Peyer's patch (tissue), 4 donors: ENCODE results near the gene USP37. TPM values are rescaled to one million over a fixed set of nuclear protein-coding genes. Genes with fewer than 3 reads are reported as not detected.
"Not testable (repeated sequence)": the region's sequence is repeated elsewhere in the genome, so short reads cannot be mapped to it uniquely, and the experiment has no call there.

Experiments
- DNase-seq, 3 donors: peaks; one replicate each; pipeline ENCODE4 v3.0.0-alpha.2; 2017 to 2019
- H3K27ac ChIP-seq, 4 donors: fragments of 200-600 bp; sonication (generic); one replicate each; pipeline ENCODE4 v1.5.1; 2016 to 2019
- H3K27me3 ChIP-seq, 2 donors: fragments of 200-600 bp; sonication (generic); one replicate each; pipeline ENCODE4 v1.5.1; 2019
- H3K36me3 ChIP-seq, 3 donors: fragments of 200-600 bp; sonication (generic); one replicate each; pipeline ENCODE4 v1.5.1; 2016 to 2019
- H3K4me1 ChIP-seq, 4 donors: fragments of 200-600 bp; sonication (generic); one replicate each; pipeline ENCODE4 v1.5.1; 2016 to 2019
- H3K4me3 ChIP-seq, 4 donors: fragments of 200-600 bp; sonication (generic); 1 replicate in 3 of 4; 2 replicates in 1 of 4; pipeline ENCODE4 v1.5.1; 2016 to 2019; ENCODE audit warnings: mild to moderate bottlenecking in 1 of 4
- H3K9me3 ChIP-seq, 4 donors: fragments of 200-600 bp; sonication (generic); one replicate each; pipeline ENCODE4 v1.5.1; 2016 to 2019; ENCODE audit warnings: mild to moderate bottlenecking in 1 of 4
- POLR2A ChIP-seq, 2 donors: fragments of 450-650 bp; IDR thresholded peaks; one replicate each; pipeline ENCODE4 v1.5.1; 2017; ENCODE audit warnings: antibody characterized with exemption in 2 of 2, mild to moderate bottlenecking in 2 of 2, moderate library complexity in 2 of 2
- total RNA-seq, 4 donors: library from RNA; depleted of rRNA; stranded (reverse); fragments of >200 nt; gene quantifications; one replicate each; pipeline ENCODE4 v1.1.0, GENCODE V29; 2016
- TF ChIP-seq, protein P1 (sequence below), 6 experiments: fragments of 450-650 bp in 4 of 6; fragments of 200-600 bp in 2 of 6; sonication (generic) in 1 of 6; IDR thresholded peaks; one replicate each; pipeline ENCODE4 v1.5.1; 2017 to 2019; ENCODE audit warnings: antibody characterized with exemption in 6 of 6, mild to moderate bottlenecking in 3 of 6, moderate library complexity in 1 of 6

USP37 gene
- total RNA-seq, 4 donors from 2014 or later: 12.6 to 44.6 (median 21.8) TPM

DNA sequence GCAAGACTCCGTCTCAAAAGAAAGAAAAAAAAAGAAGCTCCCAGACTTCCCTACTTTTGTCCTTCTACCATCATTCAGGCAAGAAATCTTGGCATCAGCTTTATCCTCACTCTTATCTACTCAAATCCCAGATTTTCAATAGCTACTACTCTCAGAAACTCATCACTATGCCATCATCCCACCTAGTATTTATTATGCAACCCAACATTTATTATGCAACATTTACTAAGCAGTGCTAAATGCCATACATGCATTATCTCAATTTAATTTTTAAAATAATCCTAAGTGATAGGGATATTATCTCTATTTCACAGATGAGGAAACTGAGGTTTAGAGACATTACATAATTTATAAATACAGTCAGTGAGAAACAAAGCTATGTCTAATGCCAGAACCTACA is 4.1 kb downstream of the USP37 start:
- Histone ChIP-seq H3K4me1 (peaks cover 0 to 18% (median 3%) of the 10 kb centered on the region in 4 donors), H3K27me3 (no peaks in the 10 kb centered on the region), H3K27ac (no peak overlapping the region)

DNA sequence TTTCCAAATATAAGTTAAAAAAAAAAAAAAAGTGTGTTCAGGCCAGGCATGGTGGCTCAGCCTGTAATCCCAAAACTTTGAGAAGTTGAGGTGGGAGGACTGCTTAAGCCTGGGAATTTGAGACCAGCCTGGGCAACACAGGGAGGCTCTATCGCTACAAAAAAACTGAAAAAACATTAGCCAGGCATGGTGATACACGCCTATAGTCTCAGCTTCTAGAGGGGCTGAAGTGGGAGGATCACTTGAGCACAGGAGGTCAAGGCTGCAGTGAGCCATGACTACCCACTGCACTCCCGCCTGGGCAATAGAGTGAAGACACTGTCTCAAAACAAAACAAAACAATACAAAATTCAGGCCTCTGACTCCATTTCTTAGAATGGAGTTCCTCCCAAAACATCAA is 9.2 kb downstream of the USP37 start:
- H3K4me1 ChIP-seq: no peaks in the 10 kb centered on the region
- H3K9me3 ChIP-seq: no peaks in the 10 kb centered on the region
- no peak overlapping the region for H3K4me3 ChIP-seq
- no peak for TF ChIP-seq POLR2A (IDR thresholded peaks at IDR 0.05)
- TF ChIP-seq, protein P1, sequence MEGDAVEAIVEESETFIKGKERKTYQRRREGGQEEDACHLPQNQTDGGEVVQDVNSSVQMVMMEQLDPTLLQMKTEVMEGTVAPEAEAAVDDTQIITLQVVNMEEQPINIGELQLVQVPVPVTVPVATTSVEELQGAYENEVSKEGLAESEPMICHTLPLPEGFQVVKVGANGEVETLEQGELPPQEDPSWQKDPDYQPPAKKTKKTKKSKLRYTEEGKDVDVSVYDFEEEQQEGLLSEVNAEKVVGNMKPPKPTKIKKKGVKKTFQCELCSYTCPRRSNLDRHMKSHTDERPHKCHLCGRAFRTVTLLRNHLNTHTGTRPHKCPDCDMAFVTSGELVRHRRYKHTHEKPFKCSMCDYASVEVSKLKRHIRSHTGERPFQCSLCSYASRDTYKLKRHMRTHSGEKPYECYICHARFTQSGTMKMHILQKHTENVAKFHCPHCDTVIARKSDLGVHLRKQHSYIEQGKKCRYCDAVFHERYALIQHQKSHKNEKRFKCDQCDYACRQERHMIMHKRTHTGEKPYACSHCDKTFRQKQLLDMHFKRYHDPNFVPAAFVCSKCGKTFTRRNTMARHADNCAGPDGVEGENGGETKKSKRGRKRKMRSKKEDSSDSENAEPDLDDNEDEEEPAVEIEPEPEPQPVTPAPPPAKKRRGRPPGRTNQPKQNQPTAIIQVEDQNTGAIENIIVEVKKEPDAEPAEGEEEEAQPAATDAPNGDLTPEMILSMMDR (IDR thresholded peaks at IDR 0.05): no peak
- H3K27ac ChIP-seq: no peak overlapping the region
- DNase-seq: no peak
- peaks cover 0 to 63% (median 0%) of the 10 kb centered on the region in 3 donors for H3K36me3 ChIP-seq
- no peaks in the 10 kb centered on the region for H3K27me3 ChIP-seq

More for the DNA sequence above, 4.1 kb downstream of the USP37 start:
- DNase-seq: no peak
- Histone ChIP-seq H3K4me3 (no peak overlapping the region), H3K9me3 (no peaks in the 10 kb centered on the region), H3K36me3 (peaks cover 0 to 30% (median 0%) of the 10 kb centered on the region in 3 donors)
- TF ChIP-seq, protein P1 (IDR thresholded peaks at IDR 0.05): no peak
- TF ChIP-seq POLR2A (IDR thresholded peaks at IDR 0.05): no peak

DNA sequence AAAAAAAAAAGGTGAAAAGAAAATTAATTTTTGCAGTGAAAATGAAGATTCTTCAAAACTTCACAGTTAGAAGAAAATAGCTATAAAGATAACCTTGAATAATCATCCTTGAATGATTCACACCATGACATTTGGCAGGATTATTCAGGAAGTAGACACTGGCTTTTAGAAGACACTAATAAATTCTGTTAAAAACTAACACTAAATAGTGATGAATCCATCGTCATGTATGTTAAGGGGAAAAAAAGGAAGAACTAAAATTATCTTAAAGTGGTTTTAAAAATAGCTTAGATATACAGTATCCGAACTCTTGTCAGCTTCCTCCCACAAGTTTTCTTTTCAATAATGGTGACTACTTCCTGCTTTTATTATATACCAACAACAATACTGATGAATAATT is 10.2 kb downstream of the USP37 start:
- H3K4me3 ChIP-seq: no peak overlapping the region
- TF ChIP-seq POLR2A (IDR thresholded peaks at IDR 0.05): no peak
- TF ChIP-seq, protein P1 (IDR thresholded peaks at IDR 0.05): no peak
- no peak overlapping the region for H3K27ac ChIP-seq
- H3K4me1 ChIP-seq: no peaks in the 10 kb centered on the region
- DNase-seq: no peak
- peaks cover 0 to 73% (median 2%) of the 10 kb centered on the region in 3 donors for H3K36me3 ChIP-seq
- no peaks in the 10 kb centered on the region for H3K27me3 ChIP-seq
- H3K9me3 ChIP-seq: no peaks in the 10 kb centered on the region

DNA sequence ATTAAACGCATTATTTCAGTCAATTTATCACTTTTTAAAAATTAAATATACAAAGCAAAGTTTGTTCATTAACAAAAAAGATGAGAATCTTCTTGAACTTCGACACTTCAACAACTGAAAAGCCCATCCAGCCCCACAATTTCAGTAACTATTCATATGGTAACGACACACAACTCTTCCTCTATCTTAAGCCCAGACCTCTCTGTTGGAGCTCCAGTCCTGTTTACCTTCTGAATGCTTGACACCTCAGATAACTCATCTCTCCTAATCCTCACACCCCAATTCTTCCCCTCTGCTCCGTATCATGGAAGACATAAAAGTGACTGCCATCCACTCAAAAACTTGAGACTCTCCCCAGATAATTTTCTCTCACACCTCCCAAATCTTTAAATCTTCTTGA is 12.6 kb downstream of the USP37 start:
- H3K27ac ChIP-seq: no peak overlapping the region
- H3K9me3 ChIP-seq: no peaks in the 10 kb centered on the region
- no peak overlapping the region for H3K4me3 ChIP-seq
- no peak for TF ChIP-seq POLR2A (IDR thresholded peaks at IDR 0.05)
- TF ChIP-seq, protein P1 (IDR thresholded peaks at IDR 0.05): no peak
- H3K27me3 ChIP-seq: no peaks in the 10 kb centered on the region
- no peak for DNase-seq
- H3K36me3 ChIP-seq: peaks cover 0 to 79% (median 2%) of the 10 kb centered on the region in 3 donors
- H3K4me1 ChIP-seq: no peaks in the 10 kb centered on the region

DNA sequence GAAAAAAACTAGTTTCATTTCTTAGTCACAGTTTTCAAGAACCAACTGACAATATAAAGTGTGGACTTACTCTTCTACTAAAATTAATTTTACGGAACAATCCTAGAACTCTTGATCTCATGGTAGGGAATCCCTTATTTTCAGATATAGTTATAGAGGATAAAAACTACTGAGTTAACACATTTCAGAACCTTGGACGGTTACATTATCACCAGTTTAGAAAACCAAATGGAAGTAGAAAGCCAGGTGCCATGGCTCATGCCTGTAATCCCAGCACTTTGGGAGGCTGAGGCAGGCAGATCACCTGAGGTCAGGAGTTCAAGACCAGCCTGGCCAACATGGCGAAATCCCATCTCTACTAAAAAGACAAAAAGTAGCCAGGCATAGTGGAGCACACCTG is 13.9 kb downstream of the USP37 start:
- H3K4me3 ChIP-seq, DNase-seq, H3K4me1 ChIP-seq, H3K27me3 ChIP-seq, H3K9me3 ChIP-seq, H3K27ac ChIP-seq: not testable (repeated sequence)
- H3K36me3 ChIP-seq: peaks cover 0 to 74% (median 2%) of the 10 kb centered on the region in 3 donors

DNA sequence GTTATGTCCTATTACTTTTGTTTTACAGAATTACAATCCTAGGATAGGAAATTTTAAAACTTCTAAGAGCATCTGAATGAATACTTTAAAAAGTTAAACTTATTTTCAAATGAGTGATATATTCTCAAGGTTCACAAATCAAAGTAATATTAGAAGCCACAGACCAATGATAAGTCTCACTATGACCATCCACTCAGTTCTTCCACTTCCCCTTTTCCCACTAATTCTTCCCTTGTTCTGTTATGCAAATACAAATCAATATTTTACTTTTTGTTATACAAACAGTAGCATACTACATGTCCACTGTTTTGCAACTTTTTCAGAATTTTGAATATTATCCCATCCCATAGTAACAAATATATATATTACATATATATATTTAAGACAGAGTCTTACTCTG is 20.2 kb downstream of the USP37 start:
- DNase-seq: no peak
- Histone ChIP-seq H3K27me3 (no peaks in the 10 kb centered on the region), H3K36me3 (peaks cover 0 to 85% (median 1%) of the 10 kb centered on the region in 3 donors), H3K4me1 (no peaks in the 10 kb centered on the region), H3K9me3 (no peaks in the 10 kb centered on the region), H3K4me3 (no peak overlapping the region), H3K27ac (no peak overlapping the region)
- TF ChIP-seq, protein P1 (IDR thresholded peaks at IDR 0.05): no peak
- TF ChIP-seq POLR2A (IDR thresholded peaks at IDR 0.05): no peak
